Fibroblast of the conjunctiva (primary cell): Measurements from ENCODE around the gene FOXN3.
"Not testable (repeated sequence)": the region's sequence is repeated elsewhere in the genome, so short reads cannot be mapped to it uniquely, and the experiment has no call there.

ENCODE experiments used
- DNase-seq: peaks from one replicate; pipeline ENCODE4 v3.0.0-alpha.2; 2010; ENCODE audit warnings: low read depth

The FOXN3 gene

DNA sequence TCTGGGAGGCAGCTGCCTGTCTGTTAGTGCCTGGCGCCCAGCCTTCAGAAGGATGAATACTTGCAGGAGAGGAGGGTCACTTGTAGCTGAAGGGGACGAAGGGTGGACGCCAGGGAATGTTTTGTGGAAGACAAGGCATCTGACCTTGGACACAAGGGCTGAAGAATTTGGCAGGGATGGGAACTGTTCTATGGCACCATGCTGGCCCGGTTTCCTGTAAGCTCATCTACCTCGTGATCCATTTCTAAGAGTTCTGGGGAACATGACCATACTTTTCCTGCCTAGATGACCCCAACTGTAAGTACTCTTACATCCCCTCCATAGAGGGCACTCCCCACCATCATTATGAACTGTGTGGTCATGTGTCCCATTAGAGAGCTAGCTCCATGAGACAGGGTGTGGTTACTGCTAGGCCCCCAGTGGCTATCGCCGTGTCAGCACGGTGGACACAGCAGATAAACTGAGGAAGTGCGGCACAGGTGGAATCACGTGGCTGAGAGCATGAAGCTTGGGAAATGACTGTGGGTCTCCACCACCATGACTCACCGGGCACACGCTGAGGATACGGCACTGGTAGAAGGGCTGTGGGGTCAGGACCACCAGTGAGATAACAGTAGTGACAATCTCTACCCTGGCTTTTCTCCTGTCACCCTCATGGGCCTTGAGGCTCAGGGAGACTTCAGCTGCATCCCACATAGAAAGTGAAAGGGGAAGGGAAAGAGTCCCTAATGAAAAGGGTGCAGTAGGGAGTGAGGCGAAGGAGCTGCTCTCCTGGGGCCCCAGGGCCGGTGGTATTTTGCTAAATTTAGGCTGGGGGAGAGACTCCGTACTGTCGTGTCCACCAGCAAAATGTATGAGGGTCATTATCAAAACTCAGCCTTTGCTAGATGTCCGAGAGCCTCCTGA, 252.6 kb downstream of the FOXN3 start:
- no peak for DNase-seq

GRCh38 chr14:89163031-89163636, 253.9 kb downstream of the FOXN3 start:
- no peak for DNase-seq

GRCh38 chr14:89162586-89162985, 254.4 kb downstream of the FOXN3 start:
- DNase-seq, result no peak

- DNase-seq, result no peak
Measured at GRCh38 chr14:89160437-89160836, 256.6 kb downstream of the FOXN3 start.

DNA sequence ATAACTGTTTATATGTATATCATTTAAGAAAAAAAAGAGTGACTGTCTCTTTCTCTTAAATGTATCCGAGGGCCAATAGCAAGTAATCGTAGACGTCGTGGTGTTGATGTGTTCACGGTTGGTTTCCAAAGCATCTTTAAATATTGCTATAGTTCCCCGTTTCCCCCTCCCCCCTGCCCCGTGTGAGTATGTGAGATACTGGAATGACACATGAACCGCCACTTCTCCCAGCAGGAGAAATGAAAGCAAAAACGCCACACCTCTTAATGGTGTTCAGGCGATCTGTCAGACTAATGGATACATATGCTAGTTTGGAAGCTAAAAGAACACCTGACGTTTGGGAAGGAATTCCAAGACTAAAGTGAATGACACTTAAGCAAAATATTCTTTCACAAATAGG, 258.3 kb downstream of the FOXN3 start:
- DNase-seq, result no peak

DNA sequence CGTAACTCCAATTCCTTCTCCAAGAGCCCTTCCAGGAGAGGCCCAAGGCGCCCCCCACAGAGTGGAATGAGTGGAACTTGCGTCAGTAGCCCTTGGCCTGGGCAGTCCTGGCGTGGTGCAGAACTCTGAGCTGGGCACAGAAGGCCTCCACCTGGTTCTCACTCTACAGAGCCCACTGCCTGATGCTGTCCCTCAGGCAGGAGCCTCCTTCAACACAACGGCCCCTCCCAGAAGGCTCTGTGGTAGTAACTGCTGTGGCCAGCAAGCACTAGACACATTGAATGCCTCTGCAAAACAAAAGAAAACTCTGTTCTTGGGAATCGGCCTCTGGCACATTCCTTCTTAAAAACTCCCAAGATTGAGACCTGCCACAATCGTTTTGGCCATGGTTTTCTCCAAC, 258.9 kb downstream of the FOXN3 start:
- not testable (repeated sequence) for DNase-seq

GRCh38 chr14:89155491-89155890, 261.5 kb downstream of the FOXN3 start:
- DNase-seq, result no peak

DNA sequence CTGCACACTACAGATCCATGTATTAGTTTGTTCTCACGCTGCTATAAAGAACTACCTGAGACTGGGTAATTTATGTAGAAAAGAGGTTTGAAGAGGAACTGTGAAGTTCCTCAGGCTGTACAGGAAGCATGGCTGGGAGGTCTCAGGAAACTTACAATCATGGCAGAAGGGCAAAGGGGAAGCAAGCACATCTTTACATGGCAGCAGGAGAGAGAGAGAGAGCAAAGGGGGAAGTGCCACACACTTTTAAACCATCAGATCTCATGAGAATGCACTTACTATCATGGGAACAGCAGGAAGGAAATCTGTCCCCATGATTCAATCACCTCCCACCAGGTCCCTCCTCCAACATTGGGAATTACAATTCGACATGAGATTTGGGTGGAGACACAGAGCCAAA, 265.3 kb downstream of the FOXN3 start:
- DNase-seq, result not testable (repeated sequence)

DNA sequence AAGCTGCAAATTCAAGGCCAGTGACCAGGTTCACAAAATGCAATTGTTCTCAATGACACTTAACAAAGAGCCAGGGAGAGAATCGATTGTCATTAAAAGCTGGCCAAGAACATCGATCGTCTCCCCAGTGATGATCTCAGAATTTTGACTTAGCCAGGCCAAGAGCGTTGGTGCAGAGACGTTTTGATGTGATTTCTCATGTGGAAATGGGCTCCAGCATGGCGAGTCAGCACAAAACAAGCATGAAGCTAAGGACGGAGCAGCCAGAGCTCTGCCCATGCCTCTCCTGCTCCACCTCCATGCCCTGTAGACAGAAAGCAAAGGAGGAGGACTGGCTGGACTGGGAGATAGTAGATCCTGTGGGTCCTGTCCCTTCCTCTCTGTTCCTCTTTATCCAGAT, 270.8 kb downstream of the FOXN3 start:
- DNase-seq, result no peak

DNA sequence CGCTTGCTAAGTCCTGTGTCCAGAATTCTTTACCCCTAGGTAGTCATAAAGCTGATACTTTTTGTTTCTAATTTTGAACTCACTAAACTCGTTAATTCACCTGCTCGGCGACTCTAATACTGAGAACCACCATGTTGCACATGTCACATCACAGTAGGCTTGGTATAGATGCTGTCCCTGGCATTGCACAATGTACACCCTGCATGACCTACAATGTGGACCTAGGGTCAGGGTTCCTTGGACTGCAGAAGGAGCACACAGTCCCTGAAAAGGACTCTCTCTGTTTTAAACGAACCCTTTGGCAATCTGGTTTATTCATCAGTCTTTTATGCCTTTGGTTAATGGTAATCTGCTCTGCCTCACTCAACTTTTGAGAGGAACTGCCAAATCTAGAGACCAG, 272.4 kb downstream of the FOXN3 start:
- no peak for DNase-seq

GRCh38 chr14:89144066-89144465, 273.0 kb downstream of the FOXN3 start:
- no peak for DNase-seq

DNA sequence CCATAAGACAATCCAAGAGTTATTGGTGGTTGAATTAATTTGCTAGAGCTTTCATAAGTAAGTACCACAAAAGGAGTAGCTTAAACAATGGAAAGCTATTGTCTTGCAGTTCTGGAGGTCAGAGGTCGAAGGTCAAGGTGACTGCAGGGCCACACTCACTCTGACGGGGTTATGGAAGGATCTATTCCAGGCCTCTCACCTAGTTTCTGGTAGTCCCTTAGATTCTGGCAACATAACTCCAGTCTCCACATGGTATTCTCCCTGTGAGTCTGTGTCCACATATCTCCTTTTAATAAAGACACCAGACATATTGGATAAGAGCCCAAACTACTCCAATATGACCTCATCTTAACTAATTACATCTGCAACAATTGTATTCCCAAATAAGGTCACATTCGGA, 273.4 kb downstream of the FOXN3 start:
- DNase-seq, result no peak

DNA sequence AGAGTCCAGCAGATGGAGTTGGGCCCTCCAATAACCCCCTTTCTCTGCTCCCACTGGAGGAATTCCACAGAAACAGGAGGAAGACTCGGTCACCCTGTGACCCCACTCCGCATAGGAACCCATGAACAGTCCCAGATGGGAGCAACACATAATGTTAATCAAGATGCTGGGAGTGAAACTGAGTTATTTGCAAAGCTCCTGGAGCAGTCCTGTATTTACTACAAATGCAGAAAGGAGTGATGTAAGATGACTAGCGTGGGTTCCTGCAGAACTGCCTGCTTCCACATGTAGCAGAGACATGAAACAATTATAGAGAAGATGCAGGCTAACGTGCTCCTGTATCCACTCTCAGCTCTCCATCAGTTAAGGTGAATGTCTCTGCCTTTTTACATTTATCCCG, 274.7 kb downstream of the FOXN3 start:
- DNase-seq, result no peak

- DNase-seq, result no peak
Measured at GRCh38 chr14:89141862-89142261, 275.2 kb downstream of the FOXN3 start.

GRCh38 chr14:89140326-89140725, 276.7 kb downstream of the FOXN3 start:
- DNase-seq, result no peak

GRCh38 chr14:89139404-89140247, 277.4 kb downstream of the FOXN3 start:
- no peak for DNase-seq

GRCh38 chr14:89138846-89139245, 278.2 kb downstream of the FOXN3 start:
- no peak for DNase-seq

GRCh38 chr14:89137526-89138163, 279.4 kb downstream of the FOXN3 start:
- peak; percentile 86 for DNase-seq

GRCh38 chr14:89136587-89136986, 280.4 kb downstream of the FOXN3 start:
- no peak for DNase-seq

DNA sequence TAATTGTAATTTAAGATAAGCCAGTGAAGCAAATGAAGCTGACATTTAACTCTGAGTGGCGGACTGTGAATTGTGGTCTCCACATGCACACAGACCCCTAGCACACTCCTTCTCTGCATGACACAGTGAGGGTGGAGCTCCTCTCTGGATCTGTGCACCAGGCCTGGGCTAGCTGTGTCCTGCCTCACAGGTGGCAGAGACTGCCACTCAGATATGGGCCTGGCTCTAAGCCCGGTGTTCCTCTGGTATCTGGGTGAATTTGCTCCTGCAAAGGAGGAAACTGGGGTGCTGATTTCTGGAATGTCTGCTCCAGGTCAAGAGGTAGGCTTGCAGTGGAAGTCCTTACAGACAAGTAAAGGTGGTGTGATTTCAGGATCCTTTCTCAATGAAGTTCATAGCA, 282.4 kb downstream of the FOXN3 start:
- no peak for DNase-seq

- peak; percentile 23 for DNase-seq
Measured at GRCh38 chr14:89131004-89131750, 285.9 kb downstream of the FOXN3 start.
